Endothelial cell of umbilical vein (primary cell): ENCODE measurements around the gene CACNA2D1.

Experiments
- EZH2 ChIP-seq: IDR thresholded peaks from 2 replicates; pipeline ENCODE4 v1.6.1; 2012; ENCODE audit warnings: borderline replicate concordance, low read depth, mild to moderate bottlenecking, moderate library complexity, low read length, inconsistent platforms; ENCODE audit not compliant: severe bottlenecking
- MYC ChIP-seq: IDR thresholded peaks from one replicate; pipeline ENCODE4 v1.6.1; 2011; ENCODE audit warnings: mild to moderate bottlenecking, low read depth, low read length
- POLR2A ChIP-seq: IDR thresholded peaks from 2 replicates; pipeline ENCODE4 v1.6.1; 2012; ENCODE audit warnings: low read depth, mild to moderate bottlenecking, control low read depth, low read length
- TF ChIP-seq, protein P1 (sequence below), 2 donors: IDR thresholded peaks; 1 replicate in 1 of 2; 2 replicates in 1 of 2; pipeline ENCODE4 v1.5.1; 2011; ENCODE audit warnings: low read length in 2 of 2, mild to moderate bottlenecking in 2 of 2, moderate library complexity in 2 of 2, control low read depth in 1 of 2, inconsistent platforms in 1 of 2, low read depth in 1 of 2; ENCODE audit not compliant: insufficient read depth in 1 of 2; ENCODE audit errors: extremely low read depth in 1 of 2

DNA sequence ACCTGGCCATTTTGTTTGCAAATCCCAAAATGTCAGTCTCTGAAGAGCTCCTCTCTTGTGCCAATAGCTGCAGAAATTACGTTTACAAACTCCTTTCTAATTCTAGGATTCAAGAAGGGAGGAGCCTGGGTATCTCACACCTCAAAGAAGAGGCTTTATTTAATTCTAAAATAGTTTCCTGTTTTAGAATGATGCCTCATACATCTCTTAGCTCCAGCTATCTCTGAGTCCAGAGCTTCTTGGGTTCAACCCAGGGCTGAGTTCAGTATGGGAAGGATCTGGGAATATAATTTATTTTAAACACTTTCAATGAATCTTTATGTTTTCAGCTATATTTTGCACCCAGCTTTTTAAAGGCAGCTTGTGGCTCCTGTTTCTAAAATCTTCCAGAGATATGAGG is 150.1 kb downstream of the CACNA2D1 start:
- TF ChIP-seq, protein P1, sequence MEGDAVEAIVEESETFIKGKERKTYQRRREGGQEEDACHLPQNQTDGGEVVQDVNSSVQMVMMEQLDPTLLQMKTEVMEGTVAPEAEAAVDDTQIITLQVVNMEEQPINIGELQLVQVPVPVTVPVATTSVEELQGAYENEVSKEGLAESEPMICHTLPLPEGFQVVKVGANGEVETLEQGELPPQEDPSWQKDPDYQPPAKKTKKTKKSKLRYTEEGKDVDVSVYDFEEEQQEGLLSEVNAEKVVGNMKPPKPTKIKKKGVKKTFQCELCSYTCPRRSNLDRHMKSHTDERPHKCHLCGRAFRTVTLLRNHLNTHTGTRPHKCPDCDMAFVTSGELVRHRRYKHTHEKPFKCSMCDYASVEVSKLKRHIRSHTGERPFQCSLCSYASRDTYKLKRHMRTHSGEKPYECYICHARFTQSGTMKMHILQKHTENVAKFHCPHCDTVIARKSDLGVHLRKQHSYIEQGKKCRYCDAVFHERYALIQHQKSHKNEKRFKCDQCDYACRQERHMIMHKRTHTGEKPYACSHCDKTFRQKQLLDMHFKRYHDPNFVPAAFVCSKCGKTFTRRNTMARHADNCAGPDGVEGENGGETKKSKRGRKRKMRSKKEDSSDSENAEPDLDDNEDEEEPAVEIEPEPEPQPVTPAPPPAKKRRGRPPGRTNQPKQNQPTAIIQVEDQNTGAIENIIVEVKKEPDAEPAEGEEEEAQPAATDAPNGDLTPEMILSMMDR (IDR thresholded peaks at IDR 0.05; ENCODE audit: extremely low read depth in 1 of 2, insufficient read depth in 1 of 2, low read depth in 1 of 2, low read length in 2 of 2), result no peak
- TF ChIP-seq POLR2A, result no peak
- no peak for TF ChIP-seq MYC
- TF ChIP-seq EZH2, result no peak
